H1 (cell line): ENCODE data around the gene C1QTNF4. TPM values are rescaled to one million over a fixed set of nuclear protein-coding genes. Genes with fewer than 3 reads are reported as not detected.

Source experiments
- CTCF ChIA-PET: fragments of 300-600 bp; sonication (Branson Sonifier 250); formaldehyde crosslinking; loops from one replicate; lab custom pipeline; 2021; ENCODE audit not compliant: partially characterized antibody; lab: Charles Lee
- POLR2A ChIA-PET: fragments of 300-600 bp; sonication (Branson Sonifier 250); formaldehyde crosslinking; loops from one replicate; lab custom pipeline; 2021; ENCODE audit warnings: inconsistent platforms; ENCODE audit not compliant: partially characterized antibody; lab: Charles Lee
- DNase-seq, 2 experiments: peaks; one replicate each; pipeline versions ENCODE4 v3.0.0 to v3.0.0-alpha.2; 2010 to 2022; ENCODE audit warnings: low spot score in 2 of 2, low read depth in 1 of 2, mixed read lengths in 1 of 2
- FAIRE-seq: peaks from 2 replicates; lab custom pipeline; 2011; peaks lifted over from hg19 to GRCh38; lab: Jason Lieb, UNC
- H2AFZ ChIP-seq: 2 replicates; pipeline ENCODE4 v1.8.1; 2012; ENCODE audit warnings: low read length, inconsistent platforms
- H2AK5ac ChIP-seq: 2 replicates; pipeline ENCODE4 v1.6.1; 2013; ENCODE audit warnings: low read depth, low read length
- H2BK120ac ChIP-seq: replicated peaks from 2 replicates; pipeline ENCODE3; 2013; ENCODE audit warnings: low read depth, low read length, inconsistent platforms
- H2BK12ac ChIP-seq: 2 replicates; pipeline ENCODE4 v1.6.1; 2013; ENCODE audit warnings: low read depth, low read length
- H2BK15ac ChIP-seq: 2 replicates; pipeline ENCODE4 v1.6.1; 2013; ENCODE audit warnings: low read length
- H2BK20ac ChIP-seq: 2 replicates; pipeline ENCODE4 v1.6.1; 2013; ENCODE audit warnings: low read length
- H2BK5ac ChIP-seq: 2 replicates; pipeline ENCODE4 v1.6.1; 2013; ENCODE audit warnings: low read depth, low read length
- H3K14ac ChIP-seq: 2 replicates; pipeline ENCODE4 v1.6.1; 2013; ENCODE audit warnings: inconsistent platforms; ENCODE audit not compliant: insufficient read length
- H3K18ac ChIP-seq: 2 replicates; pipeline ENCODE4 v1.6.1; 2013; ENCODE audit warnings: low read length; ENCODE audit errors: extremely low read depth
- H3K23ac ChIP-seq: 2 replicates; pipeline ENCODE4 v1.6.1; 2013; ENCODE audit warnings: inconsistent platforms; ENCODE audit not compliant: insufficient read length
- H3K23me2 ChIP-seq: 2 replicates; pipeline ENCODE4 v1.6.1; 2013; ENCODE audit warnings: low read depth, low read length
- H3K27ac ChIP-seq: 2 replicates; pipeline ENCODE4 v1.6.1; 2011; ENCODE audit warnings: low read depth, low read length, inconsistent platforms
- H3K27me3 ChIP-seq, 4 experiments: replicated peaks in 1 of 4; 1 replicate in 1 of 4; 2 replicates in 3 of 4; pipeline versions ENCODE4 v1.6.1 to v1.8.1; 2011 to 2013; ENCODE audit warnings: low read length in 3 of 4, mild to moderate bottlenecking in 3 of 4, inconsistent platforms in 2 of 4, mixed read lengths in 2 of 4, moderate library complexity in 1 of 4; ENCODE audit not compliant: control insufficient read depth in 3 of 4, insufficient read depth in 3 of 4; ENCODE audit errors: extremely low read depth in 1 of 4
- H3K36me3 ChIP-seq, 4 experiments: 2 replicates each; pipeline versions ENCODE4 v1.6.1 to v1.8.1; 2011 to 2013; ENCODE audit warnings: mild to moderate bottlenecking in 4 of 4, low read length in 3 of 4, moderate library complexity in 2 of 4, control low read depth in 1 of 4, inconsistent platforms in 1 of 4; ENCODE audit not compliant: insufficient read depth in 4 of 4, control insufficient read depth in 2 of 4
- H3K4ac ChIP-seq: replicated peaks from 2 replicates; pipeline ENCODE3; 2013; ENCODE audit warnings: low read length, low read depth, mixed read lengths, inconsistent platforms; ENCODE audit not compliant: insufficient read length
- H3K4me1 ChIP-seq, 4 experiments: replicated peaks in 1 of 4; 1 replicate in 1 of 4; 2 replicates in 3 of 4; pipeline versions ENCODE4 v1.6.1 to v1.8.1; 2011 to 2013; ENCODE audit warnings: low read length in 3 of 4, inconsistent platforms in 2 of 4, mixed read lengths in 1 of 4; ENCODE audit not compliant: insufficient read depth in 4 of 4, control insufficient read depth in 3 of 4
- H3K4me2 ChIP-seq, 2 experiments: 2 replicates each; pipeline versions ENCODE4 v1.6.1 to v1.8.1; 2011 to 2013; ENCODE audit warnings: low read depth in 2 of 2, low read length in 2 of 2, control low read depth in 1 of 2, inconsistent platforms in 1 of 2, mild to moderate bottlenecking in 1 of 2; ENCODE audit not compliant: insufficient read depth in 1 of 2
- H3K4me3 ChIP-seq, 4 experiments: fragments of 200-600, 300-600 bp in 1 of 4; sonication (generic), shearing (Covaris generic), sonication (Bioruptor Twin) in 1 of 4; 2 replicates each; pipeline versions ENCODE4 v1.5.1 to v1.8.1; 2011 to 2016; ENCODE audit warnings: low read length in 4 of 4, low read depth in 3 of 4, control low read depth in 2 of 4, inconsistent platforms in 2 of 4, mild to moderate bottlenecking in 2 of 4, mixed read lengths in 1 of 4, moderate library complexity in 1 of 4; ENCODE audit not compliant: insufficient read depth in 2 of 4; ENCODE audit errors: extremely low read depth in 1 of 4
- H3K56ac ChIP-seq: replicated peaks from 2 replicates; pipeline ENCODE3; 2013; ENCODE audit warnings: low read depth, mild to moderate bottlenecking, mixed read lengths, low read length, inconsistent platforms; ENCODE audit not compliant: insufficient read length
- H3K79me1 ChIP-seq: 2 replicates; pipeline ENCODE4 v1.6.1; 2013; ENCODE audit warnings: low read depth, low read length, control low read depth
- H3K79me2 ChIP-seq, 2 experiments: 2 replicates each; pipeline versions ENCODE4 v1.6.1 to v1.8.1; 2012 to 2013; ENCODE audit warnings: low read length in 2 of 2, mild to moderate bottlenecking in 2 of 2, inconsistent platforms in 1 of 2; ENCODE audit not compliant: insufficient read depth in 2 of 2, control insufficient read depth in 1 of 2
- H3K9ac ChIP-seq, 4 experiments: replicated peaks in 1 of 4; 1 replicate in 1 of 4; 2 replicates in 3 of 4; pipeline versions ENCODE4 v1.6.1 to v1.8.1; 2011 to 2013; ENCODE audit warnings: low read depth in 3 of 4, low read length in 3 of 4, control low read depth in 2 of 4, mild to moderate bottlenecking in 2 of 4, moderate library complexity in 2 of 4, inconsistent platforms in 1 of 4; ENCODE audit errors: extremely low read depth in 1 of 4
- H3K9me3 ChIP-seq, 2 experiments: 2 replicates each; pipeline versions ENCODE4 v1.6.1 to v1.8.1; 2012 to 2013; ENCODE audit warnings: mild to moderate bottlenecking in 2 of 2, moderate library complexity in 2 of 2, control low read depth in 1 of 2, inconsistent platforms in 1 of 2, low read depth in 1 of 2, low read length in 1 of 2, mixed read lengths in 1 of 2; ENCODE audit not compliant: insufficient read depth in 2 of 2
- H4K20me1 ChIP-seq, 2 experiments: replicated peaks in 1 of 2; 2 replicates each; pipeline versions ENCODE3 to v1.8.1; 2011 to 2013; ENCODE audit warnings: inconsistent platforms in 2 of 2, low read length in 2 of 2, mild to moderate bottlenecking in 1 of 2; ENCODE audit not compliant: insufficient read depth in 2 of 2, control insufficient read depth in 1 of 2
- H4K5ac ChIP-seq: 2 replicates; pipeline ENCODE4 v1.6.1; 2013; ENCODE audit warnings: low read length, low read depth, mixed read lengths, inconsistent platforms; ENCODE audit not compliant: insufficient read length
- H4K8ac ChIP-seq: 2 replicates; pipeline ENCODE4 v1.8.0; 2013; ENCODE audit warnings: mild to moderate bottlenecking, moderate library complexity, low read length, inconsistent platforms; ENCODE audit not compliant: insufficient read depth; ENCODE audit errors: extremely low read depth
- H4K91ac ChIP-seq: replicated peaks from 2 replicates; pipeline ENCODE3; 2013; ENCODE audit warnings: low read length, mixed read lengths, inconsistent platforms; ENCODE audit not compliant: insufficient read length
- BCL11A ChIP-seq, 2 experiments: IDR thresholded peaks; one replicate each; pipeline ENCODE4 v1.6.1; 2011; ENCODE audit warnings: low read depth in 2 of 2, low read length in 2 of 2, mild to moderate bottlenecking in 2 of 2
- BRCA1 ChIP-seq: IDR thresholded peaks from 2 replicates; pipeline ENCODE4 v1.6.1; 2012; ENCODE audit warnings: low read depth, low read length, improper control_type of control experiment
- CBX5 ChIP-seq: fragments of 300-800, 300-1000 bp; sonication (generic); IDR thresholded peaks from 2 replicates; pipeline ENCODE4 v1.7.1; 2016; ENCODE audit warnings: antibody characterized with exemption, low read length, low read depth
- EZH2 ChIP-seq: fragments of 200-600 bp; sonication (generic); IDR thresholded peaks from 2 replicates; pipeline ENCODE4 v1.7.1; 2012; ENCODE audit warnings: low read depth, mild to moderate bottlenecking, moderate library complexity, low read length, inconsistent platforms; ENCODE audit not compliant: severe bottlenecking
- GTF2F1 ChIP-seq: IDR thresholded peaks from 2 replicates; pipeline ENCODE4 v1.6.1; 2012; ENCODE audit warnings: low read depth, low read length, improper control_type of control experiment, borderline replicate concordance
- KDM5A ChIP-seq: fragments of 200-600 bp; IDR thresholded peaks from 2 replicates; pipeline ENCODE4 v1.7.1; 2012; ENCODE audit warnings: mild to moderate bottlenecking, low read length, inconsistent platforms, mixed read lengths
- MAFK ChIP-seq: IDR thresholded peaks from 2 replicates; pipeline ENCODE4 v1.6.1; 2012; ENCODE audit warnings: low read depth, mild to moderate bottlenecking, improper control_type of control experiment, low read length
- MAX ChIP-seq: IDR thresholded peaks from 2 replicates; pipeline ENCODE4 v1.6.1; 2012; ENCODE audit warnings: inconsistent platforms
- POLR2AphosphoS5 ChIP-seq: IDR thresholded peaks from 2 replicates; pipeline ENCODE4 v1.6.1; 2011; ENCODE audit warnings: low read depth, low read length
- POU5F1 ChIP-seq: IDR thresholded peaks from 2 replicates; pipeline ENCODE4 v1.6.1; 2011; ENCODE audit warnings: low read depth, mild to moderate bottlenecking, low read length, moderate library complexity
- RFX5 ChIP-seq: IDR thresholded peaks from 2 replicates; pipeline ENCODE4 v1.6.1; 2011; ENCODE audit warnings: low read depth, low read length, improper control_type of control experiment, borderline replicate concordance
- RNF2 ChIP-seq: fragments of 200-900, 300-1000 bp; sonication (generic); IDR thresholded peaks from 2 replicates; pipeline ENCODE4 v1.7.1; 2016; ENCODE audit warnings: borderline replicate concordance, low read depth, mild to moderate bottlenecking, antibody characterized with exemption, low read length; ENCODE audit not compliant: poor library complexity, severe bottlenecking; ENCODE audit errors: missing control alignments
- SUZ12 ChIP-seq: fragments of 200-600 bp; sonication (generic); IDR thresholded peaks from 2 replicates; pipeline ENCODE4 v1.6.1; 2012; ENCODE audit warnings: mild to moderate bottlenecking, inconsistent platforms, low read length, moderate library complexity, mixed read lengths
- YY1 ChIP-seq: IDR thresholded peaks from 2 replicates; pipeline ENCODE4 v1.6.1; 2011; ENCODE audit warnings: low read depth, mild to moderate bottlenecking, low read length
- WGBS, 2 experiments: shearing (Covaris generic) in 1 of 2; methylation state at CpG; one replicate each; pipeline versions ENCODE4 v1.1.6 to v1.1.7; 2013 to 2015; ENCODE audit warnings: low lambda C conversion rate in 2 of 2, mixed read lengths in 2 of 2, inconsistent platforms in 1 of 2, low coverage in 1 of 2, missing lambda C conversion rate in 1 of 2; ENCODE audit not compliant: insufficient replicate concordance in 2 of 2, insufficient coverage in 1 of 2, insufficient read length in 1 of 2; ENCODE audit errors: extremely low coverage in 1 of 2, missing lambda C conversion rate in 1 of 2; 5-methylcytosine and 5-hydroxymethylcytosine counted together
- polyA plus RNA-seq, 7 experiments: library from polyadenylated mRNA; depleted of rRNA in 3 of 7; stranded (reverse) in 5 of 7; unstranded in 2 of 7; fragments of >200 nt in 5 of 7; fragments of 200-250 nt in 2 of 7; gene quantifications; 1 replicate in 5 of 7; 2 replicates in 1 of 7; 4 replicates in 1 of 7; pipeline versions ENCODE4 v1.2.1 to v1.2.3, GENCODE V29; 2011 to 2013; ENCODE audit warnings: missing spikeins in 2 of 7, mixed read lengths in 2 of 7
- total RNA-seq: library from RNA; stranded (reverse); fragmentation: NEBNext Ultra II Directional; extraction: Animal tissue kit (Norgen Biotek cat#: 25700); gene quantifications from 2 replicates; pipeline ENCODE4 v1.2.1, GENCODE V29; 2021

Gene C1QTNF4
- total and polyA plus RNA-seq, 2 of the 8 experiments (the other 6 are each of a cell fraction or from before 2014, with no cell fraction given) = 3.9 to 6.0 TPM

DNA sequence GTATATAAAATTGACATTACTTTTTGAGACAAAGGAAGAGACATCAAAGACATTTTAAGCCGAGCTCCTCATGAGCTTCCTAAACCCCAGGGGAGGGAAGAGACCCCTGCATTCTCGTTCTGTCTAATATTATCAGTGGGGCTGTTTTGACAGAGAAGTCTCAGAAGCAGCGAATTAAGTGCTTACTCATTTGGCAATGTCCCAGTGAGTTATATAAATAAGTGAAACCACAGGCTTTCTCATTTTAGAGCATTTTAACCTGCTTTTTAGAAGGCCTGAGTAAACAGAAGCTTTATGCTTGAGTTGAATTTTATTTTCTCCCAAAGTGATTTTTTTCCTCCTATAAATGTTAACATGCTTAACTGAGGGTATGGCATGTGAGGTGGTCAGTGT is 23.2 kb upstream of the C1QTNF4 start:
- Histone ChIP-seq H2AK5ac (no peak overlapping the region), H3K27ac (no peak overlapping the region), H2BK15ac (no peak overlapping the region), H2BK5ac (no peak overlapping the region), H3K23me2 (no peaks in the 10 kb centered on the region), H3K9ac (no peak overlapping the region), H3K4ac (no peak overlapping the region), H3K4me3 (no peak overlapping the region), H3K14ac (no peak overlapping the region), H3K9me3 (no peaks in the 10 kb centered on the region), H2BK12ac (no peak overlapping the region), H3K4me1 (no peaks in the 10 kb centered on the region), H4K8ac (no peak overlapping the region), H4K5ac (no peak overlapping the region), H3K23ac (no peak overlapping the region), H3K27me3 (no peaks in the 10 kb centered on the region), H2AFZ (no peak overlapping the region), H3K18ac (no peak overlapping the region), H3K56ac (no peak overlapping the region), H2BK20ac (no peak overlapping the region), H3K36me3 (peaks cover 7 to 34% (median 22%) of the 10 kb centered on the region in 4 experiments; a peak in 7 of 8 replicates), H3K79me1 (no peaks in the 10 kb centered on the region), H4K20me1 (no peaks in the 10 kb centered on the region), H2BK120ac (no peak overlapping the region), H3K4me2 (no peak overlapping the region), H4K91ac (no peak overlapping the region), H3K79me2 (no peaks in the 10 kb centered on the region)
- DNase-seq = no peak
- 84% methylated on average over 3 of the region's 3 CpGs; no CpG with 5 or more reads in 1 of the 2 experiments for WGBS, 2 experiments
- FAIRE-seq = no peak
- CTCF ChIA-PET = interaction anchor here (0.6 to 2.2 kb wide), 23 partner anchors 9 to 193 kb away, joined by 3 to 17 read pairs (median 4); partner anchors contain the start of genes C1QTNF4, KBTBD4 and PTPMT1
- POLR2A ChIA-PET = interaction anchor here (0.9 to 3.4 kb wide), 8 partner anchors 11 to 98 kb away, joined by 3 to 16 read pairs (median 4); partner anchors contain the start of genes AGBL2, KBTBD4 and NDUFS3
- TF ChIP-seq MAFK = no peak
- no peak for TF ChIP-seq MAX
- TF ChIP-seq KDM5A = no peak
- TF ChIP-seq POU5F1 = no peak
- no peak for TF ChIP-seq SUZ12
- no peak for TF ChIP-seq BRCA1
- TF ChIP-seq RFX5 = no peak
- no peak for TF ChIP-seq GTF2F1
- no peak for TF ChIP-seq POLR2AphosphoS5
- no peak for TF ChIP-seq YY1
- no peak for TF ChIP-seq CBX5
- TF ChIP-seq EZH2 = no peak
- no peak for TF ChIP-seq RNF2
- no peak for TF ChIP-seq BCL11A (IDR thresholded peaks at IDR 0.05; ENCODE audit: low read depth in 2 of 2, low read length in 2 of 2)
